Kidney (tissue), 14 donors: Measurements from ENCODE around the gene MEF2A. TPM values are rescaled to one million over a fixed set of nuclear protein-coding genes. Genes with fewer than 3 reads are reported as not detected.

Experiments used
- DNase-seq, 5 donors: peaks; one replicate each; pipeline ENCODE4 v3.0.0-alpha.2; 2013 to 2020
- FAIRE-seq: peaks from 2 replicates; lab custom pipeline; 2012; peaks lifted over from hg19 to GRCh38; lab: Jason Lieb, UNC
- H3K27ac ChIP-seq, 2 donors: one replicate each; pipeline ENCODE4 v1.7.0; 2013; ENCODE audit warnings: low read depth in 2 of 2, low read length in 2 of 2, inconsistent platforms in 1 of 2
- H3K27me3 ChIP-seq: one replicate; pipeline ENCODE4 v1.7.1; 2013; ENCODE audit warnings: low read length, inconsistent platforms; ENCODE audit not compliant: control insufficient read depth, insufficient read depth
- H3K36me3 ChIP-seq, 3 donors: one replicate each; pipeline versions ENCODE4 v1.7.0 to v1.7.1; 2013; ENCODE audit warnings: low read length in 3 of 3, control low read depth in 1 of 3, inconsistent platforms in 1 of 3; ENCODE audit not compliant: insufficient read depth in 3 of 3, control insufficient read depth in 2 of 3
- H3K4me1 ChIP-seq, 3 donors: one replicate each; pipeline versions ENCODE4 v1.7.0 to v1.7.1; 2013; ENCODE audit warnings: low read length in 3 of 3, inconsistent platforms in 1 of 3, low read depth in 1 of 3; ENCODE audit not compliant: control insufficient read depth in 2 of 3, insufficient read depth in 2 of 3
- H3K4me3 ChIP-seq, 3 donors: one replicate each; pipeline versions ENCODE4 v1.7.0 to v1.8.1; 2013; ENCODE audit warnings: low read length in 3 of 3, control low read depth in 1 of 3, inconsistent platforms in 1 of 3
- H3K9ac ChIP-seq, 3 donors: one replicate each; pipeline versions ENCODE4 v1.7.0 to v1.7.1; 2013; ENCODE audit warnings: low read length in 3 of 3, control low read depth in 1 of 3, inconsistent platforms in 1 of 3
- H3K9me3 ChIP-seq, 3 donors: one replicate each; pipeline versions ENCODE4 v1.7.0 to v1.7.1; 2013; ENCODE audit warnings: low read length in 3 of 3, control low read depth in 1 of 3, inconsistent platforms in 1 of 3; ENCODE audit not compliant: control insufficient read depth in 2 of 3, insufficient read depth in 1 of 3
- CTCF ChIP-seq: IDR thresholded peaks from 3 replicates; pipeline ENCODE4 v1.5.1; 2012; ENCODE audit warnings: mild to moderate bottlenecking, moderate library complexity, borderline replicate concordance; ENCODE audit not compliant: insufficient read depth; ENCODE audit errors: extremely low read depth
- intact Hi-C: fragments of 100-400 bp; cut with DNase I; formaldehyde crosslinking; loops from one replicate; pipeline ENCODE4 v1.11.1; 2022
- polyA plus RNA-seq: library from polyadenylated mRNA; stranded (reverse); fragments of 350-450 nt; fragmentation: Illumina TruSeq; extraction: RNeasy Lipid Tissue Mini Kit (QIAGEN cat#74804); gene quantifications from one replicate; pipeline ENCODE4 v1.2.3, GENCODE V29; 2014; ENCODE audit warnings: low read depth, low replicate concordance; ENCODE audit not compliant: insufficient read depth
- total RNA-seq: library from RNA; stranded (reverse); fragmentation: NEBNext Ultra II Directional; extraction: Animal tissue kit (Norgen Biotek cat#: 25700); gene quantifications from one replicate; pipeline ENCODE4 v1.2.1, GENCODE V29; 2021
- donor health status: control.
- donor health status: control.
- donor health status: control.
- donor health status: control.
- donor health status: control.
- donor health status: DM: yes; HTN: yes; CAD: no.
- donor health status: Normal renal cell carcinoma (clear cell type).

Gene MEF2A
- total and polyA plus RNA-seq, 2 donors from 2014 or later: 20.8 to 82.2 TPM

DNA sequence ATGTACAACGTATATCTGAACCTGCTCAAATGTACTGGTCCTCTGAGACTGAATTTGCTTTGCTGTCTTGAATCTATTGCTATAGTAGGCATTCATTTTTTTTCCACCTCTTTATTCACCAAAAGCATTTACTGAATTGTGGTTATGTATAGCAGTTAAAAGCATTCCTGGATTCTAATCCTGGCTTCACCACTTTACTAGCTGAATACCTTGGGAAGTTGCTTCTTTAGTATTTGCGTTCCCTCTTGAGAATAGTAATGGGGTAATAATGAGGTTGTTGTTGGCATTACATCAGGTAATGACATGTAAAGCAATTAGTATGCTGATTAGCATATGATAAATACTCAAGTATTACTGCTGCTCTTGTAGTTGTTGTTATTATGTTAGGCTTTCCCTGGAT lies 29.1 kb downstream of the MEF2A start:
- intact Hi-C loops: no loop called here
- FAIRE-seq (no peak), DNase-seq (no peak)
- H3K4me1 ChIP-seq: peaks cover 0 to 8% (median 6%) of the 10 kb centered on the region in 3 donors
- H3K36me3 ChIP-seq: peaks cover 0 to 2% (median 0%) of the 10 kb centered on the region in 3 donors
- no peaks in the 10 kb centered on the region for H3K9me3 ChIP-seq
- no peak overlapping the region for H3K4me3 ChIP-seq
- no peak overlapping the region for H3K9ac ChIP-seq
- no peak overlapping the region for H3K27ac ChIP-seq
- no peak for TF ChIP-seq CTCF
- H3K27me3 ChIP-seq: no peaks in the 10 kb centered on the region

- TF ChIP-seq CTCF: no peak
- intact Hi-C loops: no loop called here
- FAIRE-seq: no peak
Measured at GRCh38 chr15:99598296-99598695, 32.5 kb downstream of the MEF2A start.

DNA sequence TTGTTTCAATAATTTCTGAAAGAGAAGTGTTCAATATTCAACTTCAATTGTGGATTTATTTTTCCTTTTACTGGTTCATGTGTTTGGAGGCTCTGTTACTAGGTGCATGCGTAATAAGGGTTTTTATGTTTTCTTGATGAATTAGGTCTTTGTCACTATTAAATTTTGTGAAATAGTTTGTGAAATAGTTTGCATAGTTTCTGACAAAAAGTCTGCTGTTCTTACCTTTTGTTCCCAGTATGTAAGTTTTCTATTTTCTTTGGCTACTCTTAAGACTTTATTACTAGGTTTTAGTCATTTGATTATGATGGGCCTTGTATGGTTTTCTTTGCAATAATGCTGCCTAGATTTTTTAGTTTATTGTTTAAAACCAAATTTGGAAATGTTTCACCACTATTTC lies 38.0 kb downstream of the MEF2A start:
- no peak overlapping the region for H3K9ac ChIP-seq
- no peak for TF ChIP-seq CTCF
- no peak overlapping the region for H3K4me3 ChIP-seq
- H3K27ac ChIP-seq: no peak overlapping the region
- H3K36me3 ChIP-seq: peaks cover 0 to 10% (median 0%) of the 10 kb centered on the region in 3 donors
- H3K4me1 ChIP-seq: peaks cover 0 to 5% (median 0%) of the 10 kb centered on the region in 3 donors
- intact Hi-C loops: no loop called here
- no peak for DNase-seq
- no peaks in the 10 kb centered on the region for H3K27me3 ChIP-seq
- FAIRE-seq: no peak
- H3K9me3 ChIP-seq: peaks cover 0 to 3% (median 0%) of the 10 kb centered on the region in 3 donors

More at GRCh38 chr15:99598296-99598695, 32.5 kb downstream of the MEF2A start:
- H3K4me1 ChIP-seq: peaks cover 0 to 5% (median 2%) of the 10 kb centered on the region in 3 donors
- H3K9ac ChIP-seq: no peak overlapping the region
- DNase-seq: no peak
- no peak overlapping the region for H3K27ac ChIP-seq
- no peaks in the 10 kb centered on the region for H3K27me3 ChIP-seq
- H3K36me3 ChIP-seq: peaks cover 0 to 10% (median 0%) of the 10 kb centered on the region in 3 donors
- H3K4me3 ChIP-seq: no peak overlapping the region
- H3K9me3 ChIP-seq: peaks cover 0 to 3% (median 0%) of the 10 kb centered on the region in 3 donors

DNA sequence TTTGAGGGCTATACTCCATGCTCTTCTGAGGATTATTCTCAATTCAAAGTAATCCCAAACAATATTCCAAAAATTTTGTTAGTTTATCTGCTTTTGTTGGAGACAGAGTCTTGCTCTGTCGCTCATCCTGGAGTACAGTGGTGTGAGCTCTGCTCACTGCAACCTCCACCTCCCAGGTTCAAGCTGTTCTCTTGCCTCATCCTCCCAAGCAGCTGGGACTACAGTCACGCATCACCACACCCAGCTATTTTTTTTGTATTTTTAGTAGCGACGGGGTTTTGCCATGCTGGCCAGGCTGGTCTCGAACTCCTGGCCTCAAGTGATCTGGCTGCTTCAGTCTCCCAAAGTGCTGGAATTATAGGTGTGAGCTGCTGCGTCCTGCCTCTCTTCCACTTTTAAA lies 39.1 kb downstream of the MEF2A start:
- Histone ChIP-seq H3K27ac (no peak overlapping the region), H3K36me3 (peaks cover 0 to 9% (median 0%) of the 10 kb centered on the region in 3 donors), H3K27me3 (no peaks in the 10 kb centered on the region), H3K4me1 (peaks cover 0 to 10% (median 0%) of the 10 kb centered on the region in 3 donors), H3K9ac (no peak overlapping the region), H3K9me3 (peaks cover 0 to 3% (median 0%) of the 10 kb centered on the region in 3 donors), H3K4me3 (no peak overlapping the region)
- TF ChIP-seq CTCF: no peak
- intact Hi-C loops: no loop called here
- DNase-seq (peak in 2 of 5 donors; percentile 13 to 25), FAIRE-seq (no peak)
